BJ (cell line): ENCODE measurements around the gene ZBBX. TPM values are rescaled to one million over a fixed set of nuclear protein-coding genes. Genes with fewer than 3 reads are reported as not detected.

Source experiments
- CTCF ChIA-PET: fragments of 350-600 bp; formaldehyde crosslinking; extraction: SDS; loops from one replicate; lab custom pipeline; 2021; ENCODE audit warnings: antibody characterized with exemption, inconsistent platforms; lab: Yijun Ruan, JAX
- POLR2A ChIA-PET: fragments of 300-600 bp; sonication (Branson Sonifier 250); formaldehyde crosslinking; extraction: SDS; loops from one replicate; lab custom pipeline; 2021; ENCODE audit warnings: antibody characterized with exemption; lab: Charles Lee
- DNase-seq: peaks from one replicate; pipeline ENCODE4 v3.0.0-alpha.2; 2011; ENCODE audit warnings: low read depth
- H3K27me3 ChIP-seq: 2 replicates; pipeline ENCODE4 v1.6.0; 2011; ENCODE audit warnings: low read length; ENCODE audit not compliant: control insufficient read depth, insufficient read depth
- H3K36me3 ChIP-seq: 2 replicates; pipeline ENCODE4 v1.5.1; 2011; ENCODE audit warnings: low read length; ENCODE audit not compliant: control insufficient read depth, insufficient read depth
- H3K4me3 ChIP-seq: 2 replicates; pipeline ENCODE4 v1.5.1; 2011; ENCODE audit warnings: low read depth, mild to moderate bottlenecking, control low read depth, low read length
- polyA plus RNA-seq: library from polyadenylated mRNA; depleted of rRNA; stranded (reverse); fragments of >200 nt; gene quantifications from 2 replicates; pipeline ENCODE4 v1.2.3, GENCODE V29; 2011
- TF ChIP-seq, protein P1 (sequence below): IDR thresholded peaks from 2 replicates; pipeline ENCODE4 v1.5.1; 2011; ENCODE audit warnings: low read depth, mild to moderate bottlenecking, control low read depth, inconsistent platforms, low read length, moderate library complexity; ENCODE audit not compliant: insufficient read depth

ZBBX gene
- polyA plus RNA-seq, 1 experiment, result not detected

DNA sequence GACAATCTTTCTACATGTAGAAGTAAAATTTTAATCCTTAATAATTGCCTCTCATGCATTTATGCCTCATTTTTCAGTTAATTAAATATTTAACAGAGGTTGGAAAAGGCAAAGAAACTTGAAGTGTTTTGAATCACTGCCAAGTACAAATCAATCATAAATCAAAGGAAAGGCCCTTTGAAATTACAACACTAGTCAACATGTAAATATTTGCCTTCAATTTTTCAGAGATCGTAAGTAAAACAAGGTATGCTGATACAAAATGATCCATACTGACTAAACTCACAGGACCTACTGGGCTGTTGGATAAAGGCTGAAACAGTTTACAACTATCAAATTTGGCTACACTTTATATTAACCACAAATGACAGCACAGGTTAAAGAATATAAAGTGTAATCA, 33.9 kb downstream of the ZBBX start:
- H3K27me3 ChIP-seq, result no peaks in the 10 kb centered on the region
- H3K4me3 ChIP-seq, result no peak overlapping the region
- ChIA-PET CTCF (no interaction called here), POLR2A (no interaction called here)
- DNase-seq, result no peak
- TF ChIP-seq, protein P1, sequence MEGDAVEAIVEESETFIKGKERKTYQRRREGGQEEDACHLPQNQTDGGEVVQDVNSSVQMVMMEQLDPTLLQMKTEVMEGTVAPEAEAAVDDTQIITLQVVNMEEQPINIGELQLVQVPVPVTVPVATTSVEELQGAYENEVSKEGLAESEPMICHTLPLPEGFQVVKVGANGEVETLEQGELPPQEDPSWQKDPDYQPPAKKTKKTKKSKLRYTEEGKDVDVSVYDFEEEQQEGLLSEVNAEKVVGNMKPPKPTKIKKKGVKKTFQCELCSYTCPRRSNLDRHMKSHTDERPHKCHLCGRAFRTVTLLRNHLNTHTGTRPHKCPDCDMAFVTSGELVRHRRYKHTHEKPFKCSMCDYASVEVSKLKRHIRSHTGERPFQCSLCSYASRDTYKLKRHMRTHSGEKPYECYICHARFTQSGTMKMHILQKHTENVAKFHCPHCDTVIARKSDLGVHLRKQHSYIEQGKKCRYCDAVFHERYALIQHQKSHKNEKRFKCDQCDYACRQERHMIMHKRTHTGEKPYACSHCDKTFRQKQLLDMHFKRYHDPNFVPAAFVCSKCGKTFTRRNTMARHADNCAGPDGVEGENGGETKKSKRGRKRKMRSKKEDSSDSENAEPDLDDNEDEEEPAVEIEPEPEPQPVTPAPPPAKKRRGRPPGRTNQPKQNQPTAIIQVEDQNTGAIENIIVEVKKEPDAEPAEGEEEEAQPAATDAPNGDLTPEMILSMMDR, result no peak
- no peaks in the 10 kb centered on the region for H3K36me3 ChIP-seq

DNA sequence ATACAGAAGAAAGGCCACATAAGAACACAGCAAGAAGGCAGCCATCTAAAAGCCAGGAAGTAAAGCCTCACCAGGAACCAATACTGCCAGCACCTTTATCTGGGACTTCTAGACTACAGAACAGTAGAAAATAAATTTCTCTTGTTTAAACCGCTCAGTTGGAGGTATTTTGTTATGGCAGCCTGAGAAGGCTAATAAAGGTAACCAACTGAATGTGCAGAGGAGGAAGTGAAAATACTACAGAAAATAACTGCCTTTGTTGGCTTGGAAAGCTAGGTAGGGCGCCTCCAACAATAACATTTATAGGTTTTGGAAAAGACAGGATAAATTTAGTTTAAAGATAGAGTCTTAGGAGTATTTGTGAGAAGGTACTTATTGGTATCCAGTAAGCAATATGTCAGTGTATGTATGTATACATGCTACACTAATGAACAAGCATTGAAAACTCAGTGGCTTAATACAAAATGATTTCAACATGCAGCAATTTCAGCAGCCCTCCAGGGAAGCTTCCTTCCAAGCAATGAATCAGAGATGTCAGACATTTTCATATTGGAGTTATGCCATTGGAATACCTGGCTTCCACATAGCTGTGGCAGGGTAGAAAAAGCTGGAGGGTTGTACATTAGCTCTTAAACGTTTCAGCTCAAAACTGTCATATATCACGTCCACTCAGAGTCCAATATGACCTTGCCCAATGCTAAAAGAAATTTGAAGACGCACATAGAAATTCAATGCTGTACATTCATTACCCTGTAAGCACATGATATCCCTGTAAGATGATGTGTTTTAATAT, 48.9 kb downstream of the ZBBX start:
- TF ChIP-seq, protein P1, result no peak
- POLR2A ChIA-PET, result no interaction called here
- Histone ChIP-seq H3K4me3 (no peak overlapping the region), H3K27me3 (no peaks in the 10 kb centered on the region), H3K36me3 (no peaks in the 10 kb centered on the region)
- CTCF ChIA-PET, result no interaction called here
- no peak for DNase-seq

DNA sequence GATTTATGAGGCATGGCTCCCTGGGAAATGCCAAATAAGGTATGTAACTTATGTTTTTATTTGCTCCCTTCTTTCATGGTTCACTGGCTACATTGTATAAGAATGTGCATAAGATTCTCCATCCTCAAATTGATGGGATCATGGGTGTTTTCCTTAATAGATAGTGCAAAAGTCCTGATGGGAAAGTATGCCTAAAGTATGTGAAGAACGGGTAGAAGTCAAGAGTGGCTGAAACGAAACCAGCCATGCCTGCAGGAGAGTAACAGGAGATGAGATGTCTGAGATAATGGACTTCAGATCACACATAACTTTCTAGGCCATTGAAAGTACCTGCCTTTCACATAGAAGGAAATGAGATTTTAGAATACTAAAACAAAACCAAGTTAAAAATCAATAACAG, 56.5 kb downstream of the ZBBX start:
- CTCF ChIA-PET, result interaction anchor here (0.8 kb wide), 1 partner anchor 57 kb away, joined by 3 read pairs; no protein-coding TSS in a partner anchor
- DNase-seq, result no peak
- POLR2A ChIA-PET, result no interaction called here
- no peaks in the 10 kb centered on the region for H3K27me3 ChIP-seq
- H3K36me3 ChIP-seq, result no peaks in the 10 kb centered on the region
- no peak overlapping the region for H3K4me3 ChIP-seq
- TF ChIP-seq, protein P1, result no peak

DNA sequence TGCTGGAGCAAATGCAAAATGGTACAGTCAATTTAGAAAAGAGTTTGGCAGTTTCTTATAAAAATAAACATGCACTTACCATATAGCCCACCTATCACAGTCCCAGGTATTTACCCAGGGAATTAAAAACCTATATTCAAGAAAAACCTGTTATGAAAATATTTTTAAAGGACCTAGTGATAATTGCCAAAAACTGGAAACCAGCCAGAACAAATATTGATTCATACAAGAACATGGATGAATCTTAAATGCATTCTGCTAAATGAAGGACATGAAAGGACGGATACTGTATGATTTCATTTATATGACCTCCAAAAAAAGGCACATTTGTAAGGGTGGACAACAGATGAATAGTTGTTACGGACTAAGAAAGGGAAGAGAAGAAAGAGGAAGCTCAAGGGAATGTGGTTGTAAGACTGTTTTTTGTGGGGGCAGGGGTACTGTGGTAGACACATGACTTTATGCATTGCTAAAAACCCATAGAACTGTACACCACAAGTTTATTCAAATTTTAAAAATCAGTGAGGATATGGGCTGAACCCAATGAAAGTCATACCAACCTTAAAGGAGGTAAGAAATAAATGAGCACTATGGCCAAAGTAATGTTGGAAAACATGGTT, 61.0 kb downstream of the ZBBX start:
- Histone ChIP-seq H3K4me3 (no peak overlapping the region), H3K36me3 (no peaks in the 10 kb centered on the region), H3K27me3 (no peaks in the 10 kb centered on the region)
- CTCF ChIA-PET, result no interaction called here
- DNase-seq, result no peak
- POLR2A ChIA-PET, result no interaction called here
- TF ChIP-seq, protein P1, result no peak

GRCh38 chr3:167318306-167318705, 61.8 kb downstream of the ZBBX start:
- Histone ChIP-seq H3K4me3 (no peak overlapping the region), H3K36me3 (no peaks in the 10 kb centered on the region), H3K27me3 (no peaks in the 10 kb centered on the region)
- TF ChIP-seq, protein P1, result no peak
- ChIA-PET CTCF (no interaction called here), POLR2A (no interaction called here)
- no peak for DNase-seq
